ENCODE measurements around the gene SLC16A13. TPM values are rescaled to one million over a fixed set of nuclear protein-coding genes. Genes with fewer than 3 reads are reported as not detected.

SLC16A13 gene
- total RNA-seq, 6 donors from 2014 or later, result 2.3 to 26.2 (median 10.7) TPM

DNA sequence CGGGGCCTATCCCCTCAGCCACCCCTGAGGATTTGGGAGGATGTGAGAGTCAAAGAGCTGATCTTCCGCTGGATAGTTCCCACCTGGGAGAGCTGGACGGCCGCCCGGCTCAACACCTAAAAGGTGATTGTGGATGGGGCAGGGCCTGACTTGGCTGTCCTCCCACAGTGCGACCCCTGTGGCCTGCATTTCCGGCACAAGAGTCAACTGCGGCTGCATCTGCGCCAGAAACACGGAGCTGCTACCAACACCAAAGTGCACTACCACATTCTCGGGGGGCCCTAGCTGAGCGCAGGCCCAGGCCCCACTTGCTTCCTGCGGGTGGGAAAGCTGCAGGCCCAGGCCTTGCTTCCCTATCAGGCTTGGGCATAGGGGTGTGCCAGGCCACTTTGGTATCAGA is 8.5 kb upstream of the SLC16A13 start:
- H3K9me3 ChIP-seq, result no peaks in the 10 kb centered on the region
- peaks cover 0 to 1% (median 0%) of the 10 kb centered on the region in 4 donors for H3K27me3 ChIP-seq
- ATAC-seq (ENCODE audit: low FRiP score in 2 of 2) (no peak), DNase-seq (peak in 1 of 2 donors; percentile 56)
- peaks cover 28 to 57% (median 33%) of the 10 kb centered on the region in 4 donors for H3K4me1 ChIP-seq
- H3K36me3 ChIP-seq, result peaks cover 0 to 26% (median 0%) of the 10 kb centered on the region in 4 donors
- no peak overlapping the region for H3K4me3 ChIP-seq
- H3K27ac ChIP-seq, result peak overlapping the region in 3 of 4 donors; percentile 21 to 83 (median 55)
- 83 to 90% methylated on average over 6 to 12 of the region's 13 CpGs for WGBS, 2 donors
- no peak for TF ChIP-seq POLR2AphosphoS5 (IDR thresholded peaks at IDR 0.05)
- no peak for TF ChIP-seq EP300 (IDR thresholded peaks at IDR 0.05)
- TF ChIP-seq CTCF (IDR thresholded peaks at IDR 0.05), result no peak
- TF ChIP-seq POLR2A (IDR thresholded peaks at IDR 0.05), result no peak

- Histone ChIP-seq H3K27ac (peak overlapping the region; percentile 63 to 83 (median 72)), H3K9me3 (no peaks in the 10 kb centered on the region), H3K36me3 (peaks cover 0 to 25% (median 0%) of the 10 kb centered on the region in 4 donors), H3K4me1 (peaks cover 18 to 42% (median 27%) of the 10 kb centered on the region in 4 donors), H3K4me3 (no peak overlapping the region), H3K27me3 (no peaks in the 10 kb centered on the region)
- TF ChIP-seq POLR2AphosphoS5 (IDR thresholded peaks at IDR 0.05) (no peak), EP300 (IDR thresholded peaks at IDR 0.05) (no peak), POLR2A (IDR thresholded peaks at IDR 0.05) (no peak), CTCF (IDR thresholded peaks at IDR 0.05) (no peak)
- DNase-seq (no peak), ATAC-seq (ENCODE audit: low FRiP score in 2 of 2) (no peak)
- WGBS, 2 donors, result 80 to 85% methylated on average over 3 of the region's 3 CpGs
These were observed 6.7 kb upstream of the SLC16A13 start for GRCh38 chr17:7029096-7029495.

- H3K36me3 ChIP-seq, result peaks cover 0 to 19% (median 0%) of the 10 kb centered on the region in 4 donors
- ATAC-seq (ENCODE audit: low FRiP score in 2 of 2) (no peak), DNase-seq (peak in 1 of 2 donors; percentile 59)
- no peak overlapping the region for H3K4me3 ChIP-seq
- peak overlapping the region; percentile 63 to 83 (median 72) for H3K27ac ChIP-seq
- no peaks in the 10 kb centered on the region for H3K9me3 ChIP-seq
- peaks cover 22 to 42% (median 27%) of the 10 kb centered on the region in 4 donors for H3K4me1 ChIP-seq
- no peaks in the 10 kb centered on the region for H3K27me3 ChIP-seq
- 40 to 60% methylated on average over 8 of the region's 8 CpGs for WGBS, 2 donors
- TF ChIP-seq POLR2AphosphoS5 (IDR thresholded peaks at IDR 0.05) (peak; percentile 77), EP300 (IDR thresholded peaks at IDR 0.05) (peak in 3 of 4 donors; percentile 42 to 74 (median 68)), CTCF (IDR thresholded peaks at IDR 0.05) (no peak), POLR2A (IDR thresholded peaks at IDR 0.05) (peak in 1 of 4 donors; percentile 19)
These were observed 6.2 kb upstream of the SLC16A13 start for GRCh38 chr17:7029659-7030058.

DNA sequence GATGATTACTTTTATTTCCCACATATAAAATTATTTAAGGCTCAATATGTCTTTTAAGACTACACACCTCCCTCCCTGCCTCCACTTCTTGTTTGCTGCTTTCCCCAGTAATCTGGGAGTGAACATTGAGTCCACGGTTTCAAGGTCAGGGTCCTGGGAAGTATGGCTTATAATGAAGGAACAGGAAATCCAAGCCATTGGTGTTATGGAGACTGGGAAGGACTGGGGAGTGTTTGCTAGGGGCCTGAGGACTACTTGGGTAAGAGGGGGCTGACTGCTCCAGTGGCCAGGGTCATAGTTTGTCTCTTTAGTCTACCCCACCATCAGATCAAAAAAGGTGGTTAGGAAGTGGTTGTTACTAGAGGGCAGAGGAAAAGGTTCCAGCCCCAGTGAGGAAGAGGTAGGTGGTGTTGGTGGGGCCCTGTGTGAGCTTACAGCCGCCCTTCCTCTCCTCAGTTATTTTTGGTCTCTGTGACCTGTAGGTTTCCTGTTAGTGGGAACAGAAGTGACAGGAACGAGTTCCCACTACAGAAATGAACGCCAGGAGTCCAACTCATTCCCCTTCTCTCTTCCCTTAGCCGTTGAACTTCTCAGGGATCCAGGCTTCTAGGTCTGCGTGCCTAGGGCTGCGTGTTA is 742 bp upstream of the SLC16A13 start:
- DNase-seq (no peak), ATAC-seq (ENCODE audit: low FRiP score in 2 of 2) (peak; percentile 20 to 28)
- TF ChIP-seq POLR2AphosphoS5 (IDR thresholded peaks at IDR 0.05) (no peak), CTCF (IDR thresholded peaks at IDR 0.05) (peak in 2 of 6 experiments; percentile 7 to 12)
- Histone ChIP-seq H3K4me3 (peak overlapping the region in 3 of 4 donors; percentile 63 to 88 (median 65)), H3K27ac (peak overlapping the region; percentile 84 to 92 (median 88)), H3K27me3 (no peaks in the 10 kb centered on the region), H3K9me3 (no peaks in the 10 kb centered on the region), H3K36me3 (no peaks in the 10 kb centered on the region), H3K4me1 (peaks cover 22 to 41% (median 24%) of the 10 kb centered on the region in 4 donors)
- WGBS, 2 donors, result 7 to 13% methylated on average over 7 of the region's 7 CpGs

All from upper lobe of left lung (tissue), 6 donors.